ENCODE data around the gene UBR4.

The UBR4 gene

GRCh38 chr1:19032701-19033514 is 177.2 kb downstream of the UBR4 start:
- TF ChIP-seq POLR2A (IDR thresholded peaks at IDR 0.05; ENCODE audit: low read length) (no peak), GATA1 (IDR thresholded peaks at IDR 0.05; ENCODE audit: low read depth, low read length) (no peak)
- no peak for DNase-seq

DNA sequence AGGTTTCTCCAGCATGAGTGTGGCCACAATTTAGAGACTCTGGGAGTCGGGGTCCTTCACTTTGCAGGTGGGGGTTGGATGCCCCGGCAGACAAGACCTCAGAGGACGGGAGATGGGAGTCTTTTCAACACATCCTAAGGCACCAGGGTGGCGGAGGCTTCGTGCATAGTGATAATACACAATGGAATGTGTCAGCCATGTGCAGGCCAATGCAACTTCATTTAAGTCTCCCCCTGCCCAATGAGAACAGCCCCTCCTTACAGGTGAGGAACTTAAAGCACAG is 177.7 kb downstream of the UBR4 start:
- DNase-seq, result no peak
- TF ChIP-seq GATA1 (IDR thresholded peaks at IDR 0.05; ENCODE audit: low read depth, low read length) (no peak), POLR2A (IDR thresholded peaks at IDR 0.05; ENCODE audit: low read length) (no peak)

DNA sequence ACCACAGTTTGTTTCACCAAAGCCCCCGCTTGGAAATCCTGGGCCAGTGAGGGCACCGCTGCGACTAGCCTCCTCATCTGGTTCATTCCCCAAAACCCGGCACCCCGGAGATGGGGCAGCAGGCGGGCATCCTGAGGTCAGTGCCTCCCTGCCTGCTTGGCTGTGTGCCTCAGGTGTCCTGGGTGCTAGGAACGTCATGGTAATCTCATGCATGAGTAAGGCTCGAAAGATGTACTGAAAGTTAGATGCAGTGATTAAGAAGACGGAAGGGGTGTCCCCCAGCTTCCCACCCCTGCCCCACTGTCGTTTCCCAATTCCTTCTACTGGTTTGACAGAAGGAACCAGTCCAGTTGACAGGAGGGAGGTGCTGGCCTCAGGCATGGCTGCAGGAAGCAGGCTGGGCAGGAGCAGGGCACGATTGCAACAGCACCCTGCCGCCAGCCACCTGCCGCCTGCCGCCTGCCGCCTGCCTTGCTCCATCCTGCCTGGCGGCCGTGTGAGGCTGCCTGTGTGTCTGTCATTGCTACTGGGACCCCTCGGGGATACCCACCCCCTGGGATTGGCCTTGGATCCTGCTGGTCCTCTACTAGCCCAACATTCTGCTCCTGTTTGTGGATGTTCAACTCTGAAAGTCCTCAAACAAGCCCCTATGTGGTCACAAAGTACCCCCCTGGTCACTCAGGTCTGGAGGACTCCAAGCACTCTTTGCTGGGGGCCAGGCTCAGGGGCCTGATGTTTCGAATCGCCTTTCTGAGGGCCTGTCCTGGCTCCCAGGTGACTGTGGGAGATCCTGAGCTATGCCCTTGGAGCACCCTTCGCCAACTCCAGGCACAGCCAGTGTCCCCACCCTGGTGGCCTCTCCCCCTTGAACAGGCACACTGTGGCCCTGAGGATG is 180.6 kb downstream of the UBR4 start:
- no peak for DNase-seq
- TF ChIP-seq GATA1 (IDR thresholded peaks at IDR 0.05; ENCODE audit: low read depth, low read length) (no peak), POLR2A (IDR thresholded peaks at IDR 0.05; ENCODE audit: low read length) (no peak)

DNA sequence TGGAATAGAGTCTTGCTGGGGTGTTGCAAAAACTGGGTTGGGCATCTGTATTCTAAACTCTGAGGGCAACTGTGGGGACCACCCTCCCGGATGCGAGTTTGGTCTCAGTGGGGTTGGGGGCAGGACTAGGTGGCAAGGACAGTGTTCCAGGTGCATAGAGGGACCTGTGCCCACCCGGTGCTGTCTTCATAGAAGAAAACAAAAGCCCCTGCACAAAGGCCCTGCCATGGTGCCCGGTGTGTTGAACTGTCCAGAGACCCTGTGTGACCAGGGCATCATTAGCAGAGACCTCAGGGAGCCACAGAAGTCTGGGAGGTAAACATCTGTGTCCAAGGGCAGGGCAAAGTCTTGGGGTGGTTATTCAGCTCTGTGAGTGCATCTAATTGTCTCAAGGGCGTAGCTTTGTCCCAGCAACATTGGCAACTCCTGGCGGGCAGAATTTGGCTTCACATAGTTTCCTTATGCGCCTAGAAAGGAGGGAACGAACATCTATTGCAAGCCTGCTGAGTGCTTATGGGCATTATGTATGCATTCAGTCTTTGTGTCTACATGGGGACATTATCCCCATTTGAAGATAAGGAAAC is 181.4 kb downstream of the UBR4 start:
- no peak for TF ChIP-seq POLR2A (IDR thresholded peaks at IDR 0.05; ENCODE audit: low read length)
- no peak for DNase-seq

- DNase-seq, result no peak
- no peak for TF ChIP-seq GATA1 (IDR thresholded peaks at IDR 0.05; ENCODE audit: low read depth, low read length)
- no peak for TF ChIP-seq POLR2A (IDR thresholded peaks at IDR 0.05; ENCODE audit: low read length)
Observed at GRCh38 chr1:19028110-19028509, 182.0 kb downstream of the UBR4 start.
